ENCODE data around the gene CLP1. TPM values are rescaled to one million over a fixed set of nuclear protein-coding genes. Genes with fewer than 3 reads are reported as not detected.

The CLP1 gene
- total and polyA plus RNA-seq, 7 experiments from 2014 or later: 10.1 to 18.5 (median 13.3) TPM

- peaks cover 22 to 54% (median 47%) of the 10 kb centered on the region in 7 donors for H3K4me1 Mint-ChIP-seq
- peak overlapping the region; percentile 21 to 89 (median 78) for H3K27ac Mint-ChIP-seq
- peak overlapping the region in 9 of 10 donors; percentile 25 to 66 (median 54) for H3K4me3 Mint-ChIP-seq
- H3K27me3 Mint-ChIP-seq: peaks cover 12 to 22% (median 18%) of the 10 kb centered on the region in 5 donors
- H3K4me3 ChIP-seq (ENCODE audit: low read length): no peak overlapping the region
- peak overlapping the region; percentile 60 for H3K27ac ChIP-seq (ENCODE audit: low read depth, low read length)
- intact Hi-C loops (cut with micrococcal nuclease): no loop called here
- no peaks in the 10 kb centered on the region for H3K36me3 ChIP-seq (ENCODE audit: control insufficient read depth in 2 of 3, insufficient read depth in 3 of 3, low read length in 3 of 3)
- no peaks in the 10 kb centered on the region for H3K9me3 ChIP-seq (ENCODE audit: control insufficient read depth in 2 of 3, low read length in 3 of 3)
- ATAC-seq (no peak), DNase-seq (no peak)
- peaks cover 0 to 2% (median 0%) of the 10 kb centered on the region in 5 donors for H3K36me3 Mint-ChIP-seq
- peaks cover 15 to 18% of the 10 kb centered on the region in 2 donors for H3K4me1 ChIP-seq (ENCODE audit: control insufficient read depth in 2 of 2, insufficient read depth in 2 of 2, low read length in 2 of 2)
- H3K9me3 Mint-ChIP-seq: no peaks in the 10 kb centered on the region
- POLR2A ChIA-PET: interaction anchor here (0.6 to 1.2 kb wide), 5 partner anchors 14 to 921 kb away, joined by 3 to 5 read pairs (median 4); no protein-coding TSS in a partner anchor
- CTCF ChIA-PET: interaction anchor here (1.2 to 1.5 kb wide), 3 partner anchors 11 to 148 kb away, joined by 3 to 4 read pairs (median 3); no protein-coding TSS in a partner anchor
- peaks cover 0 to 4% of the 10 kb centered on the region in 2 donors for H3K27me3 ChIP-seq (ENCODE audit: control insufficient read depth in 2 of 2, insufficient read depth in 2 of 2, low read length in 2 of 2)
Observed at GRCh38 chr11:57652662-57653061, 4.9 kb upstream of the CLP1 start.

GRCh38 chr11:57653163-57653562, 4.4 kb upstream of the CLP1 start:
- ATAC-seq (no peak), DNase-seq (no peak)
- peaks cover 7 to 17% (median 13%) of the 10 kb centered on the region in 5 donors for H3K27me3 Mint-ChIP-seq
- ChIA-PET POLR2A (interaction anchor here (0.6 to 1.2 kb wide), 5 partner anchors 16 to 920 kb away, joined by 3 to 5 read pairs (median 3); no protein-coding TSS in a partner anchor), CTCF (no interaction called here)
- no peaks in the 10 kb centered on the region for H3K9me3 Mint-ChIP-seq
- Histone ChIP-seq H3K4me1 (ENCODE audit: control insufficient read depth in 2 of 2, insufficient read depth in 2 of 2, low read length in 2 of 2) (peaks cover 16 to 20% of the 10 kb centered on the region in 2 donors), H3K36me3 (ENCODE audit: control insufficient read depth in 2 of 3, insufficient read depth in 3 of 3, low read length in 3 of 3) (no peaks in the 10 kb centered on the region), H3K27me3 (ENCODE audit: control insufficient read depth in 2 of 2, insufficient read depth in 2 of 2, low read length in 2 of 2) (peaks cover 0 to 4% of the 10 kb centered on the region in 2 donors), H3K9me3 (ENCODE audit: control insufficient read depth in 2 of 3, low read length in 3 of 3) (no peaks in the 10 kb centered on the region), H3K4me3 (ENCODE audit: low read length) (no peak overlapping the region), H3K27ac (ENCODE audit: low read depth, low read length) (no peak overlapping the region)
- H3K36me3 Mint-ChIP-seq: peaks cover 0 to 2% (median 0%) of the 10 kb centered on the region in 5 donors
- intact Hi-C loops (cut with micrococcal nuclease): no loop called here
- peak overlapping the region; percentile 11 to 87 (median 60) for H3K27ac Mint-ChIP-seq
- peak overlapping the region in 5 of 10 donors; percentile 2 to 63 (median 25) for H3K4me3 Mint-ChIP-seq
- peaks cover 21 to 54% (median 44%) of the 10 kb centered on the region in 7 donors for H3K4me1 Mint-ChIP-seq

- CTCF ChIA-PET: interaction anchor here (0.6 to 1.0 kb wide), 3 partner anchors 13 to 144 kb away, joined by 3 to 4 read pairs (median 3); no protein-coding TSS in a partner anchor
- peaks cover 4 to 10% of the 10 kb centered on the region in 2 donors for H3K4me1 ChIP-seq (ENCODE audit: control insufficient read depth in 2 of 2, insufficient read depth in 2 of 2, low read length in 2 of 2)
- ATAC-seq: no peak
- no peaks in the 10 kb centered on the region for H3K27me3 Mint-ChIP-seq
- H3K9me3 ChIP-seq (ENCODE audit: control insufficient read depth in 2 of 3, low read length in 3 of 3): no peaks in the 10 kb centered on the region
- no peaks in the 10 kb centered on the region for H3K27me3 ChIP-seq (ENCODE audit: control insufficient read depth in 2 of 2, insufficient read depth in 2 of 2, low read length in 2 of 2)
- H3K4me1 Mint-ChIP-seq: peaks cover 8 to 41% (median 31%) of the 10 kb centered on the region in 7 donors
- H3K36me3 Mint-ChIP-seq: peaks cover 0 to 18% (median 7%) of the 10 kb centered on the region in 5 donors
- H3K36me3 ChIP-seq (ENCODE audit: control insufficient read depth in 2 of 3, insufficient read depth in 3 of 3, low read length in 3 of 3): peaks cover 16 to 26% (median 18%) of the 10 kb centered on the region in 3 experiments
- POLR2A ChIA-PET: interaction anchor here (0.8 to 2.0 kb wide), 6 partner anchors 13 to 175 kb away, joined by 3 to 5 read pairs (median 4); partner anchors contain the start of genes MED19, TMX2 and UBE2L6
- H3K9me3 Mint-ChIP-seq: no peaks in the 10 kb centered on the region
- peak overlapping the region; percentile 46 to 100 (median 94) for H3K4me3 Mint-ChIP-seq
- intact Hi-C loops (cut with micrococcal nuclease): loop anchor here (1.0 to 5.0 kb wide), 17 partner anchors 8 to 1893 kb away; partner anchors contain the start of genes MED19 (in 2 of the 2), SELENOH (in 2 of the 2), SSRP1 (in 2 of the 2) and TIMM10 (in 2 of the 2)
- no peak for DNase-seq
- peak overlapping the region; percentile 62 to 98 (median 94) for H3K27ac Mint-ChIP-seq
- H3K4me3 ChIP-seq (ENCODE audit: low read length): peak overlapping the region; percentile 64
- H3K27ac ChIP-seq (ENCODE audit: low read depth, low read length): peak overlapping the region; percentile 92
Observed at GRCh38 chr11:57656885-57657193, 723 bp upstream of the CLP1 start.

GRCh38 chr11:57658023-57658361, 430 bp downstream of the CLP1 start:
- CTCF ChIA-PET: interaction anchor here (1.4 kb wide), 1 partner anchor 9 kb away, joined by 4 read pairs; no protein-coding TSS in a partner anchor
- intact Hi-C loops (cut with micrococcal nuclease): loop anchor here in 1 of 2 donors (5.0 kb wide), 1 partner anchor 231 kb away; the partner anchor contains the start of gene SLC43A3

GRCh38 chr11:57659669-57660068, 2.1 kb downstream of the CLP1 start:
- Histone ChIP-seq H3K4me1 (ENCODE audit: control insufficient read depth in 2 of 2, insufficient read depth in 2 of 2, low read length in 2 of 2) (peaks cover 4 to 10% of the 10 kb centered on the region in 2 donors), H3K36me3 (ENCODE audit: control insufficient read depth in 2 of 3, insufficient read depth in 3 of 3, low read length in 3 of 3) (peaks cover 16 to 38% (median 22%) of the 10 kb centered on the region in 3 experiments), H3K27me3 (ENCODE audit: control insufficient read depth in 2 of 2, insufficient read depth in 2 of 2, low read length in 2 of 2) (no peaks in the 10 kb centered on the region), H3K27ac (ENCODE audit: low read depth, low read length) (no peak overlapping the region), H3K9me3 (ENCODE audit: control insufficient read depth in 2 of 3, low read length in 3 of 3) (no peaks in the 10 kb centered on the region), H3K4me3 (ENCODE audit: low read length) (no peak overlapping the region)
- CTCF ChIA-PET: interaction anchor here (1.0 kb wide), 2 partner anchors 10 to 92 kb away, joined by 3 to 4 read pairs; partner anchors contain the start of gene UBE2L6
- Mint-ChIP-seq H3K27me3 (no peaks in the 10 kb centered on the region), H3K4me1 (peaks cover 10 to 45% (median 43%) of the 10 kb centered on the region in 7 donors), H3K36me3 (peaks cover 9 to 26% (median 15%) of the 10 kb centered on the region in 5 donors), H3K4me3 (peak overlapping the region in 3 of 10 donors; percentile 17 to 33 (median 27)), H3K9me3 (no peaks in the 10 kb centered on the region), H3K27ac (peak overlapping the region in 1 of 9 donors; percentile 43)
- POLR2A ChIA-PET: interaction anchor here (1.2 kb wide), 1 partner anchor 82 kb away, joined by 3 read pairs; the partner anchor contains the start of gene SELENOH
- ATAC-seq (no peak), DNase-seq (no peak)
- intact Hi-C loops (cut with micrococcal nuclease): loop anchor here (5.0 kb wide), 2 partner anchors 232 to 628 kb away; partner anchors contain the start of gene SLC43A3 (in 1 of the 2)

More at GRCh38 chr11:57658023-57658361, 430 bp downstream of the CLP1 start:
- H3K27ac Mint-ChIP-seq: peak overlapping the region; percentile 88 to 98 (median 94)
- peak overlapping the region; percentile 89 to 100 (median 94) for H3K4me3 Mint-ChIP-seq
- no peaks in the 10 kb centered on the region for H3K9me3 ChIP-seq (ENCODE audit: control insufficient read depth in 2 of 3, low read length in 3 of 3)
- peak overlapping the region; percentile 64 for H3K4me3 ChIP-seq (ENCODE audit: low read length)
- H3K27me3 ChIP-seq (ENCODE audit: control insufficient read depth in 2 of 2, insufficient read depth in 2 of 2, low read length in 2 of 2): no peaks in the 10 kb centered on the region
- ATAC-seq (no peak), DNase-seq (peak in 1 of 9 donors; percentile 16)
- H3K4me1 Mint-ChIP-seq: peaks cover 8 to 47% (median 42%) of the 10 kb centered on the region in 7 donors
- H3K36me3 Mint-ChIP-seq: peaks cover 9 to 26% (median 15%) of the 10 kb centered on the region in 5 donors
- H3K4me1 ChIP-seq (ENCODE audit: control insufficient read depth in 2 of 2, insufficient read depth in 2 of 2, low read length in 2 of 2): peaks cover 4 to 10% of the 10 kb centered on the region in 2 donors
- H3K27ac ChIP-seq (ENCODE audit: low read depth, low read length): peak overlapping the region; percentile 92
- POLR2A ChIA-PET: interaction anchor here (0.7 to 2.0 kb wide), 4 partner anchors 9 to 929 kb away, joined by 3 to 13 read pairs (median 4); no protein-coding TSS in a partner anchor
- H3K27me3 Mint-ChIP-seq: no peaks in the 10 kb centered on the region
- no peaks in the 10 kb centered on the region for H3K9me3 Mint-ChIP-seq
- peaks cover 16 to 37% (median 22%) of the 10 kb centered on the region in 3 experiments for H3K36me3 ChIP-seq (ENCODE audit: control insufficient read depth in 2 of 3, insufficient read depth in 3 of 3, low read length in 3 of 3)

GRCh38 chr11:57662893-57663292, 5.3 kb downstream of the CLP1 start:
- H3K27me3 Mint-ChIP-seq: no peaks in the 10 kb centered on the region
- no peak overlapping the region for H3K4me3 Mint-ChIP-seq
- DNase-seq: no peak
- POLR2A ChIA-PET: interaction anchor here (0.6 to 1.7 kb wide), 3 partner anchors 13 to 327 kb away, joined by 3 to 4 read pairs (median 3); partner anchors contain the start of genes SSRP1 and YPEL4
- no peak for ATAC-seq
- Histone ChIP-seq H3K4me1 (ENCODE audit: control insufficient read depth in 2 of 2, insufficient read depth in 2 of 2, low read length in 2 of 2) (peaks cover 6 to 11% of the 10 kb centered on the region in 2 donors), H3K27ac (ENCODE audit: low read depth, low read length) (no peak overlapping the region), H3K36me3 (ENCODE audit: control insufficient read depth in 2 of 3, insufficient read depth in 3 of 3, low read length in 3 of 3) (peaks cover 16 to 38% (median 22%) of the 10 kb centered on the region in 3 experiments), H3K27me3 (ENCODE audit: control insufficient read depth in 2 of 2, insufficient read depth in 2 of 2, low read length in 2 of 2) (no peaks in the 10 kb centered on the region), H3K4me3 (ENCODE audit: low read length) (no peak overlapping the region), H3K9me3 (ENCODE audit: control insufficient read depth in 2 of 3, low read length in 3 of 3) (no peaks in the 10 kb centered on the region)
- intact Hi-C loops (cut with micrococcal nuclease): loop anchor here in 1 of 2 donors (5.0 kb wide), 1 partner anchor 624 kb away; no protein-coding TSS in a partner anchor
- peak overlapping the region in 1 of 9 donors; percentile 28 for H3K27ac Mint-ChIP-seq
- CTCF ChIA-PET: interaction anchor here (0.6 to 1.0 kb wide), 3 partner anchors 62 to 132 kb away, joined by 3 to 5 read pairs (median 3); partner anchors contain the start of gene TIMM10
- peaks cover 0 to 13% (median 0%) of the 10 kb centered on the region in 11 donors for H3K9me3 Mint-ChIP-seq
- peaks cover 9 to 26% (median 15%) of the 10 kb centered on the region in 5 donors for H3K36me3 Mint-ChIP-seq
- H3K4me1 Mint-ChIP-seq: peaks cover 15 to 54% (median 41%) of the 10 kb centered on the region in 7 donors

Measured in naive thymus-derived CD4-positive, alpha-beta T cell (primary cell).